SK-N-SH treated with all-trans-retinoic acid at 6 μM for 48 hours (cell line): ENCODE measurements around the gene PRKG2.

Experiments used
- ATAC-seq: fragments of 200-7000 bp; cut with Tn5 transposase; 3 replicates; pipeline ENCODE4 v1.9.1; 2020; ENCODE audit warnings: mild to moderate bottlenecking, moderate library complexity
- ARNTL ChIP-seq: fragments of 450-650 bp; formaldehyde crosslinking; IDR thresholded peaks from 2 replicates; pipeline ENCODE4 v1.5.0; 2020; ENCODE audit warnings: low read depth, mild to moderate bottlenecking, moderate library complexity, borderline replicate concordance
- CREB5 ChIP-seq: fragments of 250-450 bp; sonication (Bioruptor Pico); IDR thresholded peaks from 2 replicates; pipeline ENCODE4 v1.5.1; 2020; ENCODE audit warnings: low read depth, mild to moderate bottlenecking, moderate library complexity
- CSDC2 ChIP-seq: fragments of 250-450 bp; sonication (Bioruptor Pico); IDR thresholded peaks from 2 replicates; pipeline ENCODE4 v1.5.0; 2020; ENCODE audit warnings: mild to moderate bottlenecking, moderate library complexity
- CSRNP3 ChIP-seq: fragments of 250-450 bp; sonication (Bioruptor Pico); IDR thresholded peaks from 2 replicates; pipeline ENCODE4 v1.5.1; 2021; ENCODE audit warnings: mild to moderate bottlenecking, moderate library complexity
- ESRRG ChIP-seq: fragments of 250-450 bp; sonication (Bioruptor Pico); IDR thresholded peaks from 2 replicates; pipeline ENCODE4 v1.6.1; 2021; ENCODE audit warnings: mild to moderate bottlenecking
- ISL1 ChIP-seq: fragments of 250-450 bp; sonication (Bioruptor Pico); IDR thresholded peaks from 2 replicates; pipeline ENCODE4 v2.1.2; 2022; ENCODE audit warnings: mild to moderate bottlenecking, moderate library complexity
- OSR1 ChIP-seq: fragments of 250-450 bp; sonication (Bioruptor Pico); IDR thresholded peaks from 2 replicates; pipeline ENCODE4 v1.8.0; 2022; ENCODE audit warnings: moderate library complexity, mild to moderate bottlenecking, inconsistent platforms
- PATZ1 ChIP-seq: fragments of 250-450 bp; sonication (Bioruptor Pico); IDR thresholded peaks from 2 replicates; pipeline ENCODE4 v1.8.0; 2020; ENCODE audit warnings: mild to moderate bottlenecking, moderate library complexity, borderline replicate concordance
- POU6F1 ChIP-seq: fragments of 250-450 bp; sonication (Bioruptor Pico); IDR thresholded peaks from 2 replicates; pipeline ENCODE4 v1.8.0; 2021; ENCODE audit warnings: low read depth, mild to moderate bottlenecking, moderate library complexity, borderline replicate concordance
- PPARA ChIP-seq: fragments of 250-450 bp; sonication (Bioruptor Pico); IDR thresholded peaks from 2 replicates; pipeline ENCODE4 v1.5.0; 2020; ENCODE audit warnings: mild to moderate bottlenecking, borderline replicate concordance
- RARB ChIP-seq: fragments of 250-450 bp; sonication (Bioruptor Pico); IDR thresholded peaks from 2 replicates; pipeline ENCODE4 v1.8.0; 2021; ENCODE audit warnings: mild to moderate bottlenecking, moderate library complexity
- TCF4 ChIP-seq: fragments of 250-450 bp; sonication (Bioruptor Pico); IDR thresholded peaks from 2 replicates; pipeline ENCODE4 v1.8.0; 2021; ENCODE audit warnings: mild to moderate bottlenecking, moderate library complexity, borderline replicate concordance
- TOX ChIP-seq: fragments of 250-450 bp; sonication (Bioruptor Pico); IDR thresholded peaks from 2 replicates; pipeline ENCODE4 v1.8.0; 2021; ENCODE audit warnings: mild to moderate bottlenecking, moderate library complexity, borderline replicate concordance
- TSHZ2 ChIP-seq: fragments of 250-450 bp; sonication (Bioruptor Pico); IDR thresholded peaks from 2 replicates; pipeline ENCODE4 v1.5.0; 2020; ENCODE audit warnings: mild to moderate bottlenecking, moderate library complexity
- ZC3H10 ChIP-seq: fragments of 250-450 bp; sonication (Bioruptor Pico); IDR thresholded peaks from 2 replicates; pipeline ENCODE4 v1.5.1; 2021; ENCODE audit warnings: mild to moderate bottlenecking, moderate library complexity
- ZFP3 ChIP-seq: fragments of 250-450 bp; sonication (Bioruptor Pico); IDR thresholded peaks from 2 replicates; pipeline ENCODE4 v1.5.0; 2020; ENCODE audit warnings: mild to moderate bottlenecking, moderate library complexity
- ZFP30 ChIP-seq: fragments of 450-650 bp; formaldehyde crosslinking; IDR thresholded peaks from 2 replicates; pipeline ENCODE4 v1.5.0; 2022; ENCODE audit warnings: mild to moderate bottlenecking, moderate library complexity
- ZNF565 ChIP-seq: fragments of 450-650 bp; formaldehyde crosslinking; conservative IDR thresholded peaks from 2 replicates; pipeline ENCODE4 v1.5.0; 2020; ENCODE audit warnings: low read depth, mild to moderate bottlenecking, moderate library complexity
- ZNF70 ChIP-seq: fragments of 450-650 bp; formaldehyde crosslinking; IDR thresholded peaks from 2 replicates; pipeline ENCODE4 v1.5.0; 2020; ENCODE audit warnings: mild to moderate bottlenecking, moderate library complexity
- ZNF8 ChIP-seq: fragments of 450-650 bp; formaldehyde crosslinking; IDR thresholded peaks from 2 replicates; pipeline ENCODE4 v1.5.0; 2020; ENCODE audit warnings: mild to moderate bottlenecking, moderate library complexity

PRKG2 gene

GRCh38 chr4:81220271-81220670 is 5.2 kb upstream of the PRKG2 start:
- TF ChIP-seq OSR1 (CRISPR knock-in tag), result no peak
- TF ChIP-seq TCF4 (CRISPR knock-in tag), result no peak
- no peak for ATAC-seq

- no peak for TF ChIP-seq ESRRG (CRISPR knock-in tag)
- no peak for TF ChIP-seq ZC3H10 (CRISPR knock-in tag)
- no peak for TF ChIP-seq ZNF70
- no peak for TF ChIP-seq ISL1 (CRISPR knock-in tag)
- no peak for TF ChIP-seq TCF4 (CRISPR knock-in tag)
- no peak for TF ChIP-seq PATZ1 (CRISPR knock-in tag)
- no peak for TF ChIP-seq CREB5 (CRISPR knock-in tag)
- no peak for TF ChIP-seq ZNF565 (CRISPR knock-in tag)
- no peak for TF ChIP-seq ZFP30 (CRISPR knock-in tag)
- TF ChIP-seq PPARA (CRISPR knock-in tag), result no peak
- no peak for TF ChIP-seq CSRNP3 (CRISPR knock-in tag)
- no peak for TF ChIP-seq OSR1 (CRISPR knock-in tag)
- no peak for TF ChIP-seq RARB (CRISPR knock-in tag)
- TF ChIP-seq, all 23 proteins: peak for 0
- ATAC-seq, result no peak
Observed at GRCh38 chr4:81218206-81218605, 3.2 kb upstream of the PRKG2 start.

GRCh38 chr4:81217779-81218178 is 2.8 kb upstream of the PRKG2 start:
- no peak for ATAC-seq
- TF ChIP-seq ZNF8 (CRISPR knock-in tag) (no peak), CREB5 (CRISPR knock-in tag) (no peak), TSHZ2 (CRISPR knock-in tag) (no peak), ZNF70 (no peak), POU6F1 (no peak), OSR1 (CRISPR knock-in tag) (no peak), ZFP30 (CRISPR knock-in tag) (no peak), RARB (CRISPR knock-in tag) (no peak), PPARA (CRISPR knock-in tag) (no peak), ZNF565 (CRISPR knock-in tag) (no peak), ARNTL (no peak), PATZ1 (CRISPR knock-in tag) (no peak), CSDC2 (CRISPR knock-in tag) (no peak), ZFP3 (CRISPR knock-in tag) (no peak), CSRNP3 (CRISPR knock-in tag) (no peak), TOX (no peak), ISL1 (CRISPR knock-in tag) (no peak)
